OCI-LY7 (cell line): ENCODE measurements around the gene NEMP2. TPM values are rescaled to one million over a fixed set of nuclear protein-coding genes. Genes with fewer than 3 reads are reported as not detected.

Experiments
- BruUV-seq: library from RNA; stranded (reverse); fragments of 400-500 nt; replicated peaks from 2 replicates; lab custom pipeline; 2021; lab: Mats Ljungman, UMichigan
- CTCF ChIA-PET: fragments of 300-600 bp; sonication (Branson Sonifier 250); formaldehyde crosslinking; loops from one replicate; lab custom pipeline; 2022; ENCODE audit warnings: antibody characterized with exemption; ENCODE audit not compliant: unreplicated experiment; lab: Charles Lee
- POLR2A ChIA-PET: fragments of 300-600 bp; sonication (Branson Sonifier 250); formaldehyde crosslinking; loops from one replicate; lab custom pipeline; 2022; ENCODE audit warnings: antibody characterized with exemption; lab: Charles Lee
- DNase-seq: peaks from one replicate; pipeline ENCODE4 v3.0.0-alpha.2; 2015; ENCODE audit warnings: low spot score
- H2AFZ ChIP-seq: fragments of 200-600 bp; sonication (generic), shearing (Covaris generic); 2 replicates; pipeline ENCODE4 v1.6.1; 2014; ENCODE audit warnings: mild to moderate bottlenecking, antibody characterized with exemption, low read length, moderate library complexity
- H3K27ac ChIP-seq: fragments of 200-600 bp; sonication (generic); 2 replicates; pipeline ENCODE4 v1.5.1; 2014; ENCODE audit warnings: mixed run types, low read depth, mild to moderate bottlenecking, moderate library complexity, low read length, inconsistent platforms; ENCODE audit not compliant: poor library complexity, severe bottlenecking
- H3K36me3 ChIP-seq: fragments of 200-600 bp; sonication (generic); 2 replicates; pipeline ENCODE4 v1.6.1; 2014; ENCODE audit warnings: mild to moderate bottlenecking, antibody characterized with exemption, low read length, moderate library complexity, mixed read lengths; ENCODE audit not compliant: insufficient read depth
- H3K4me1 ChIP-seq: fragments of 200-600 bp; sonication (generic); 2 replicates; pipeline ENCODE4 v1.5.1; 2014; ENCODE audit warnings: mild to moderate bottlenecking, low read length; ENCODE audit not compliant: insufficient read depth, poor library complexity, severe bottlenecking
- H3K4me2 ChIP-seq: fragments of 200-600 bp; sonication (generic); 2 replicates; pipeline ENCODE4 v1.6.1; 2014; ENCODE audit warnings: mild to moderate bottlenecking, low read length
- H3K4me3 ChIP-seq: fragments of 200-600 bp; sonication (generic); 2 replicates; pipeline ENCODE4 v1.5.1; 2014; ENCODE audit warnings: mild to moderate bottlenecking, low read depth, low read length; ENCODE audit not compliant: poor library complexity, severe bottlenecking
- H3K79me2 ChIP-seq: fragments of 200-600 bp; sonication (generic); 2 replicates; pipeline ENCODE4 v1.6.1; 2016; ENCODE audit warnings: low read depth, mild to moderate bottlenecking, low read length, moderate library complexity, mixed read lengths; ENCODE audit not compliant: insufficient read depth
- H3K9me2 ChIP-seq: fragments of 200-600 bp; sonication (generic); 2 replicates; pipeline ENCODE4 v1.6.1; 2016; ENCODE audit warnings: mild to moderate bottlenecking, low read length, mixed read lengths; ENCODE audit not compliant: insufficient read depth
- H3K9me3 ChIP-seq: fragments of 200-600 bp; sonication (generic); 2 replicates; pipeline ENCODE4 v1.6.1; 2014; ENCODE audit warnings: mild to moderate bottlenecking, mixed run types, low read length, mixed read lengths
- H4K20me1 ChIP-seq: fragments of 200-600 bp; sonication (generic); 2 replicates; pipeline ENCODE4 v1.6.1; 2014; ENCODE audit warnings: mild to moderate bottlenecking, antibody characterized with exemption, low read length, moderate library complexity, mixed read lengths; ENCODE audit not compliant: insufficient read depth
- CTCF ChIP-seq: fragments of 200-600 bp; sonication (generic); conservative IDR thresholded peaks from 2 replicates; pipeline ENCODE4 v1.5.1; 2014; ENCODE audit warnings: mild to moderate bottlenecking, antibody characterized with exemption, low read length, moderate library complexity, mixed read lengths
- EZH2phosphoT487 ChIP-seq: fragments of 200-600 bp; sonication (generic); IDR thresholded peaks from 2 replicates; pipeline ENCODE4 v1.6.1; 2018; ENCODE audit warnings: low read depth, borderline replicate concordance, mild to moderate bottlenecking, mixed run types, antibody characterized with exemption, low read length, moderate library complexity, mixed read lengths
- intact Hi-C: fragments of 100-400 bp; cut with micrococcal nuclease; formaldehyde crosslinking; loops from one replicate; pipeline ENCODE4 v1.10.0; 2022; ENCODE audit not compliant: unreplicated experiment
- total RNA-seq, 2 experiments: library from RNA; depleted of rRNA in 1 of 2; stranded (reverse); fragments of >200 nt in 1 of 2; shearing (Covaris generic) in 1 of 2; gene quantifications; 2 replicates each; pipeline ENCODE4 v1.2.3, GENCODE V29; 2014 to 2022

The NEMP2 gene
- total RNA-seq, 2 experiments from 2014 or later = 5.6 to 18.5 TPM

- Histone ChIP-seq H3K4me1 (no peaks in the 10 kb centered on the region), H3K27ac (no peak overlapping the region), H3K4me3 (no peak overlapping the region), H3K36me3 (no peaks in the 10 kb centered on the region), H3K79me2 (no peaks in the 10 kb centered on the region), H3K9me2 (no peaks in the 10 kb centered on the region), H3K4me2 (no peak overlapping the region), H2AFZ (no peak overlapping the region), H4K20me1 (no peaks in the 10 kb centered on the region), H3K9me3 (no peaks in the 10 kb centered on the region)
- CTCF ChIA-PET = no interaction called here
- no TSS peak for BruUV-seq
- DNase-seq = no peak
- TF ChIP-seq CTCF (no peak), EZH2phosphoT487 (no peak)
- POLR2A ChIA-PET = interaction anchor here (0.5 to 1.3 kb wide), 4 partner anchors 30 to 232 kb away, joined by 3 read pairs; no protein-coding TSS in a partner anchor
- intact Hi-C loops = no loop called here
Observed at GRCh38 chr2:190582736-190583506, 48.4 kb upstream of the NEMP2 start.

GRCh38 chr2:190582019-190582418 lies 47.5 kb upstream of the NEMP2 start:
- Histone ChIP-seq H2AFZ (no peak overlapping the region), H3K9me2 (no peaks in the 10 kb centered on the region), H3K4me1 (no peaks in the 10 kb centered on the region), H4K20me1 (no peaks in the 10 kb centered on the region), H3K4me2 (no peak overlapping the region), H3K27ac (no peak overlapping the region), H3K9me3 (no peaks in the 10 kb centered on the region), H3K79me2 (no peaks in the 10 kb centered on the region), H3K36me3 (no peaks in the 10 kb centered on the region), H3K4me3 (no peak overlapping the region)
- intact Hi-C loops = no loop called here
- BruUV-seq = no TSS peak
- ChIA-PET POLR2A (interaction anchor here (1.1 kb wide), 1 partner anchor 82 kb away, joined by 3 read pairs; no protein-coding TSS in a partner anchor), CTCF (no interaction called here)
- no peak for TF ChIP-seq EZH2phosphoT487
- no peak for TF ChIP-seq CTCF
- DNase-seq = no peak
